ENCODE results near the gene EMD.

The EMD gene

DNA sequence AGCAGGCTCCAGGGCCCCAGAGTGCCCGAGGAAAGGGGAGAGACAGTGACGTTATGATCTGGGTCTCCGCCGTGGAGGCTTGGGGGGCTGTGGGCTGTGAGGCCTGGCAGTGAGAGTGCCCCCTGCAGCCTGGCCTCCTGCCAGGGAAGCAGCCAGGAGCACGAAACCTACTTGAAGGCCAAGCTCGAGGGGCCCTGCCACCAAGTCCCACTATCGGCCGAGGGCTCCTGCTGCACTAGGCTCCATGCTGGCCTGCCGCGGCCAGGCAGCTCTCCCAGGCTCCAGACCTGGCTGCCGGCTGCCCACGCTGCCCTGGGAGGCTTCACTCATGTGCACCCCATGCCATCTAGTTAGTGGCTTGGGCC is 23.3 kb upstream of the EMD start:
- DNase-seq, result no peak

- no peak for DNase-seq
These were observed 22.5 kb upstream of the EMD start for GRCh38 chrX:154356596-154356995.

DNA sequence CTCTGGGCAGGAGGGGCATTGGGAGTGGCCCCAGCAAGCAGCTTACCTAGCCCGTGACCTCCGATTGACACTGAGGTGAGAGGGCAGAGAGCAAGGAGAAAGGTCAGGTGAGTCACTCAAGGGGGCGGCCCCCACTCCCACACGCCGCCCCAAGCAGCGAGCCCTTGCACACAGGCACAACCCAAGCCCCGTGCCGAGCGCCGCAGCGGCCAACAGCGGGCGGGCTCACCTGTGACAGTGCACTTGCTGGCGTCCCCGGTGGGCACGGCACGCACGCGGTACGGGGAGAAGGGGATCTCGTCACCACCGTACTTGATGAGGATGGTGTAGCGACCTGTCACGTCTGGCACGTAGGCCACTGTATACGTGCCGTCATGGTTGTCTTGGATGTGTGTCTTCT is 21.9 kb upstream of the EMD start:
- no peak for DNase-seq

DNA sequence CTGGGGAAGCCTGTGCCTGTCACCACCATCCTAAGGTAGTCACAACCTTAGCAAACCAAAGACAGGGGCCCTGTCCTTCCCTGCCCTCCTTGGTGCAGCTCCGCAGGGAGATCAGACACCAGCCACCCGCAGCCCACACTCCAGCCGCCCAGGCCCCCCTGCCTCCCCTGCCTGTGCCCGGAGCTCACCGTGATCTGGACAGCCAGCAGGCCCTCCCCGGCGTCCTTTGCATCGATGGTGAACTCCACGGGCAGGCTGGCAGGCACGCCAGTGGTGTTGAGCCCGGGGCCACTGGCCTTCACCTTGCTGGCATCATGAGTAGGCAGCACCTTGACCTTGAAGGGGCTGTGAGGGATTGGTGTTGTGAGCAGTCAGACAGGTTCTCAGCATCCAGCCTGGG is 21.1 kb upstream of the EMD start:
- no peak for DNase-seq

DNA sequence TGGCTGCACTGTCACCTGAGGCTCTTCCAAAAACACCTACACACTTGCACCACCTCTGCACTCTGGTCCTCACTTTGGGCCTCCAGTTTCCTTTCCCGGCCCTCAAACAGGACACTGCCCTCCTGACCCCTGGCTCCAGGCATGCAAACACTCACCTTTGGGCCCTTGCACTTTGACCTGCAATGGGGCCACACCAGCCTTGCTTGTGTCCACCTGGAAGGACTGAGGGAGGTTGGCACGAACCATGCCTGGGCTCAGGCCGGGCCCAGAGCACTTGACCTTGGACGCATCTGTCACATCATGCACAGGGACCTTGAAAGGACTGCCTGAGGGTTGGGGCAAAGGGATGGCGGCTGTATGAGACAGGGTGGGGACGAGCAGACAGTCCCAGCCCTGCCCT is 20.3 kb upstream of the EMD start:
- DNase-seq, result no peak

DNA sequence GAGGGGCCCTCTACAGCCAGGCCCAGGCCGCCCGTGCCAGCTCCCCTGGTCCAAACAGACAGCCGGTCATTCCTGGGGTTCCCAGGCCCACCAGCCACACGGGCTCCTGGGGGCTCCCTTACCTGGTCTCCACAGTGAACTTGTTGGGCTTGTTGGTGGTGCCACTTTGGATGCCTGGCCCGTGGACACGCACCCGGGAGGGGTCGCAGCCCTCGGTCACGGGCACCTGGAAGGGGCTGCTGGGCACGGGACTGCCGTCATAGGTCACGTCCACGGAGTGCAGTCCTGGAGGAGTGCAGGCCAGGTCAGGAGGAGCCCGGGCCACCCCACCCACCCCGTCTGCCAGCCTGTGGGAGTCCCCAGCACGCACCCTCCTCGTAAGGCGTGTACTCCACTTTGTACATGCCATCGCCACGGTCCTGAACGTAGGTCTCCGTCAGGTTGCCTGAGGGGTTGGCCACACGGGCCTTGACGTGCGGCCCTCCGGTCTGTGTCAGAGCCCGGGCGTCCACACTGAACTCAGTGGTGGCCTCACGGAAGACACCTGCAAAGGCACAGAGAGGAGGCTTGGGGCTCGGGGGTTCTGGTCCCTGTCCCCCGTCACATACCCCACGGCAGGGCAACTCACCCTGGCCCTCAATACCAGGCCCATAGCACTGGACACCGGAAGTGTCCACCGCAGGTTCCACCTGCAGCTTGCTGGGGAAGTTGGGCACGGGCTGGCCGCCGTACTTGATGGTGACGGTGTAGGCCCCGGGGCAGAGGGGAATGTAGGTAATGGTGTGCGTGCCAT is 19.5 kb upstream of the EMD start:
- DNase-seq, result no peak

DNA sequence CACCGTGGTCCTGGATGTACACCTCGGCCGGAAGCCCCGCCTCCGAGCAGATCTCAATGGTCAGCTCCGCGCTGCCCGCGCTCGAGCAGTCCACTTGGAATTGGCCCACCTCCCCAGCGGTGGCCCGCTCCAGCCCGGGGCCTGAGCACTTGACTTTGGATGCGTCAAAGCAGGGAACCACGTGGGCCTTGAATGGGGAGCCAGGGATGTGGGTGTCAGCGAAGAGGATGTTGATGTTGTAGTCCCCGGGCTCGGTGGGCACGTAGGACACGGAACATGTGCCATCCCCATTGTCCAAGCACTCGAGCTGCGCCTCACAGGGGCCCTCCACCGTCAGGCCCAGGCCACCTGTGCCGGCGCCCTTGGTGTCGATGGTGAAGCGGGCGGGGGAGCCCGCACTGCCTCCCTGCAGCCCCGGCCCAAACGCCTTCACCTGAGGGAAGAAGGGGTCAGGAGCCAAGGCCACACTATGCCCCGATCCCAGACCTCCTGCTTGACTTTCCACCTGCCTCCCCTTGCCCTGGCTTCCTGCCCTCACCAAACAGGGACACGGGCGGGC is 18.9 kb upstream of the EMD start:
- DNase-seq, result no peak

- DNase-seq, result no peak
These were observed 16.9 kb upstream of the EMD start for GRCh38 chrX:154362085-154362742.

DNA sequence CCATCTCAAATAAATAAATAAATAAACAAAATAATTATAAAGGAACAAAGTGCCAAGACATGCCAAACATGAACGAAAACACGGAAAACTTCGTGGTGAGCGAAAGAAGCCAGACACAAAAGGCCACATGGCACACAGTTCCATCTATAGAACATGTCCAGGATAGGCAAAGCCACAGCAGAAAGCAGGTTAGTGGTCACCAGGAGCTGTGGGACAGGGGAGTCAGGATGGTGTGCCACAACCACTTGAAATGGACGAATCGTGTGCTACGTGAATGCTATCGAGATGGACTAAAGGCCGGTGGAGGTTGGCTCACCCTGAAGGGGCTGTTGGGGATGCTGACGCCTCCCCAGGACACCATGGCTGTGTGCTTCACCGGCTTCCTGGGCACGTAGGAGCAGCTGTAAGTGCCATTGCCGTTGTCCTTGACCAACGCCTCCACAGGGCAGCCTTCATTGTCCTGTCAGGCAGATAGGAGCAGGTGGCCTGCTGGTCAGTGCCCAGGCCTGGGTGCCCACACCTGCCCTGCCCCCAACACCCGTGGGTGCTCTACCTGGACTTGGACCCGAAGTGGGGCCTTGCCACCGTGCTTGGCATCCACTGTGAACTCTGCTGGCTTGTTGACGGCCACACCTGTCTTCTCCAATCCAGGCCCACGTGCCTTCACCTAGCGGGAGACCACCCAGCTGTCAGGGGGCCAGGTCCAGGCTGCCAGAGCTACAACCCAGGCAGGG is 15.2 kb upstream of the EMD start:
- no peak for DNase-seq

DNA sequence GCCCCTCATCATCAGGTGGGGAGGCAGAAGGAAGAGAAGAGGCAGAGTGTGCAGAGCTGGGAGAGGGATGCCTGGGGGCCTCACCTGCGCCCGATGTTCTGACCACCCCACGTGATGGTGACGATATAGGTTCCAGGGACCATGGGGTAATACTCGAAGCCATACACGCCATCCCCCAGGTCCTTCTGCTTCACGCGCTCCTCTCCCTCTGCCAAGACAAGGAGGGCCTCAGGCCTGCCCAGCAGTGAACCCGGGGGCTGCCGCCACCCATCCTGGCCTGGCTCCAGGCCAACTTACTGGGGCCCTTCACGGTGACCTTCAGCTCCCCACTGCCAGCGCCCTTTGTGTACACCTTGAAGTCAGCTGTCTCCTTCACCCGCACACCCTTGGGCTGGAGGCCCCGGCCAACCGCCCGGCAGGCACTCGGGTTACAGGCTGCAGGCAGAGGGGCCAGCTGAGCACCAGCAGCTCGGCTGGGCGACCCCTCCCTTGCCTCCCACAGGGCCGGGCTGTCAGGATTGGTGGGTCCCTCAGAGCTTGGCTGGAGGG is 14.0 kb upstream of the EMD start:
- DNase-seq, result no peak

GRCh38 chrX:154365997-154366665 is 13.0 kb upstream of the EMD start:
- DNase-seq, result no peak

DNA sequence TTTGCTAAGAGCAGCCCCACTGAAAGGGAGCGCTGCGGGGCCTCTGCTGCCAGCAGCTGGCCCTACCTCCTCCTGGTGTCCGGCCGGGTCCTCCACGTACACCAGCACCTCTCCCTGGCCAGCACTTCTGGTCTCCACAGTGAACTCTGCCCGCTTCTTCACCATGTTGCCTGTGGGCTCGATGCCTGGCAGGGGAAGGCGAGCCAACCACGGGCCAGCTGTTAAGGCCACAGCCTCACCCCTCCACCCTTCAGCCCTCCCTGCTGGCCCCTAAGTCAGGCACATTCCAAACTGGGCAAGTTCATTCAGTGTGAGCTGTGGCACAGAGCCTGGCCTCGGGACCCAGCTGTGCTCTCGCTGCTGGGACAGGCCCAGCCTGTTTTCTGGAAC is 12.4 kb upstream of the EMD start:
- DNase-seq, result no peak

- no peak for DNase-seq
These were observed 11.4 kb upstream of the EMD start for GRCh38 chrX:154367474-154368308.

DNA sequence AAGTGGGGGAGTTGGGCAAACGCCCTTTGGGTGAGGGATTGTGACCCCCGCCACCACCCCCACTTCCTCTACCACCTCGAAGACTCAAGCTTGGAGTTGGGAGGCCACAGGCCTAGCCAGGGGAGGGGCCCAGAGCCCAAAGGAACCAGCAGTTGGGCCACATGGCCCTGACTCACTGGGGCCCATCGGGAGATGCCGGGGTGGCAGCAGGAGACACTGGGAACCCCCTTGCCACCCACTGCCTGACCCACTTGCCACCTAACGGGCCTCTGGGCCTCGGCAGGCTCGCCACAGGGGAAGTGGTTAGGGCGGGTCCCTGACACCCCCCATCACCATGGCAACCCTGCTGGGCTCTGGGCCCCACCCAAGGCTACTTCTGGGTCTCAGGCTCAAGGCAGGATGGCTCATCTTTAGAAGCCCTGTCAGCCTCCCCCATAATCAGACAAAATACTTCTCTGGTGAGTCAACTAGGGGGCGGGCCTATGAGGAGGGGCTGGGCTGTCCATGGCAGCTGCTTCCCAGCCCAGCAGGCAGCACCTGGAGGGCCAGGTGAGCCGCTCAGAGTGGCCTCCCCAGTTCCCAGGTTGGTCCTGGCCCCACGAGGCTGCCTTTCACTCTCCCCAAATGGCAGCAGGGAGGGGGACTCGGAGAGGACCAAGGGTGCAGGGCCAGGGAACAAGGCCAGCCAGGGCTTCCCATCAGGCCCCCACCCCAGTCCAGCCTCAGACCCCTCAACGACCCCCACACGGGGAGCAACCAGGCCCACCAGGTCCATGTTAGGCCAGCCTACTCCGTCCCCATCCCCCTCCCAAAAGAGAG is 10.3 kb upstream of the EMD start:
- DNase-seq, result peak; percentile 36

DNA sequence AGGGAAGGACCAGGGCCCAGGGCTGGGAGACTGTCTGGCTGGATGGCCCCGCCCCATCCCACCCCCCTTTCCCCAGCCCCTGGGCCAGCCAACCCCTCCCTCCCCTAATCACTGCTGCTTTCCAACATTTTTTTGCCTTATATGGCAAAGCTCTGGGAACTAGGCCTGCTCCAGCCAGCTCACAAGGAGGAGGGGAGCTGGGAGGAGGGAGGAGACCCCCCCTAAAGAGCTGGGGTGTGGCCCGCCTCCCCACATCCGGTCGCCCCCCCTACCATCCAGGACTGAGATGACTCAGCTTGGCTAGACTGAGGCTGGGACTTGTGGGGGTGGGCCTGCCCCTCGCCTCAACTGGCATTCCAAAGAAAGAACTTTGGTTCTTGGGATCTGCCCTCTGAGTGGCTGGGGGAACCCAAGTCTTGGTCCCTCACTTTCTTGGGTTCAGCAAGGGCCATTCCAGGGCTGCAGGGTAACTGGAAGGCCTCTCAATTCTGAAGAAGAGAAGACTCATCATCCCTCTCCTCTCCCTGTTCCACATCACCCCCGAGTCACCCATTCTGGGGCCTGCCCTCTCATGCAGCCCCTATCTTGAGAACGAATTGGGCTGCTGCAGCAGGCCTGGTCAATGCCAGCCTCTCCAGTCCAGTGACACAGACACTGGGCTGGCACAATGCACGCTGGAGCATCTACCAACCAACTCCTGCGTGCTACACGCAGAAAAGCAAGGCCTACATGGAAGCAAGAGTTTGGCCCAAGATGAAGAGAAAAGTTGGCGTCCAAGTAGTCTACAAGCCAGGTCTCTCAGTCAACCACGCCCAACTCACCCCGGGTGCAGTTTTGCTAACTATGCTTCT is 9.4 kb upstream of the EMD start:
- no peak for DNase-seq

GRCh38 chrX:154370300-154371016 is 8.6 kb upstream of the EMD start:
- DNase-seq, result no peak

GRCh38 chrX:154371017-154371788 is 7.9 kb upstream of the EMD start:
- DNase-seq, result peak; percentile 62

DNA sequence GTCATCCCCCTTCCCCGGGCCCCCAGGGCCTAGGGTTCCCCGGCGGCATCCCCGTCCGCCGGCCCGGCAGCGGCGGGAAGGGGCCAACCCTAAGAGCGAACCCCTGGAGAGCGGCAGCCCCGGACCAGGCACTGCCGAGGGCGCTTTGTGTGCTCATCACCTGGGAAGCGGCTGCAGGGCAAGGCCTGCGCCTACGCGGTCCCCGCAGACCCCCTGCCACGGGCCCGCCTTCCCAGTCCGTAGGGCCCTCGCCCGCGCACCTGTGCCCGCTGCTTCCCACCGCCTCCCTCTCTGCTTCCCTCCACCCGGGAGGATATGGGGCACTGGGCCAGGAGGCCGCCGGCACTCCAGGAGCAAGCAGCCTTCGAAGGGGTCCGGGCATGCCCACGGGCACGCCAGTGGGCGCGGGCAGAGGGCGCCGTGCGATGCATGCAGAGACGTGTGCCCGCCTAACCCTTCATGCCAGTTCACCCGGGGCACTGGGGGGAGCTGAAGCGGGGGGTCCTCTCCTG is 7.2 kb upstream of the EMD start:
- no peak for DNase-seq
